Heart right ventricle (tissue), 16 donors: ENCODE data around the gene GOSR2. TPM values are rescaled to one million over a fixed set of nuclear protein-coding genes. Genes with fewer than 3 reads are reported as not detected.

Source experiments
- ATAC-seq, 8 donors: fragments of 200-7000 bp; cut with Tn5 transposase; one replicate each; pipeline ENCODE4 v1.9.1; 2020; ENCODE audit warnings: mild to moderate bottlenecking in 8 of 8, moderate library complexity in 8 of 8, moderate number of reproducible peaks in 1 of 8
- DNase-seq, 2 donors: peaks; one replicate each; pipeline ENCODE4 v3.0.0-alpha.2; 2020
- H3K27ac ChIP-seq, 10 donors: fragments of 200-600 bp; sonication (generic) in 2 of 10; one replicate each; pipeline versions ENCODE4 v1.5.0 to v1.8.0; 2020 to 2022; ENCODE audit warnings: mild to moderate bottlenecking in 3 of 10
- H3K27me3 ChIP-seq, 7 donors: fragments of 200-600 bp; one replicate each; pipeline ENCODE4 v1.8.0; 2021 to 2022; ENCODE audit warnings: mild to moderate bottlenecking in 2 of 7
- H3K36me3 ChIP-seq, 9 donors: fragments of 200-600 bp; sonication (generic) in 1 of 9; one replicate each; pipeline versions ENCODE4 v1.5.0 to v1.8.0; 2020 to 2022; ENCODE audit warnings: mild to moderate bottlenecking in 2 of 9
- H3K4me1 ChIP-seq, 9 donors: fragments of 200-600 bp; sonication (generic) in 1 of 9; one replicate each; pipeline versions ENCODE4 v1.5.0 to v1.8.0; 2020 to 2022; ENCODE audit warnings: mild to moderate bottlenecking in 4 of 9
- H3K4me3 ChIP-seq, 10 donors: fragments of 200-600 bp; sonication (generic) in 2 of 10; one replicate each; pipeline versions ENCODE4 v1.5.0 to v1.8.0; 2020 to 2022; ENCODE audit warnings: mild to moderate bottlenecking in 7 of 10, moderate library complexity in 2 of 10
- H3K9me3 ChIP-seq, 11 donors: fragments of 200-600 bp in 10 of 11; sonication (generic) in 2 of 11; one replicate each; pipeline versions ENCODE4 v1.5.0 to v1.8.0; 2013 to 2022; ENCODE audit warnings: mild to moderate bottlenecking in 2 of 11, control low read depth in 1 of 11, moderate library complexity in 1 of 11
- CTCF ChIP-seq, 9 donors: fragments of 200-600 bp; sonication (generic) in 2 of 9; IDR thresholded peaks; one replicate each; pipeline versions ENCODE4 v1.5.0 to v1.8.0; 2021 to 2022; ENCODE audit warnings: antibody characterized with exemption in 9 of 9, mild to moderate bottlenecking in 5 of 9, moderate library complexity in 1 of 9
- WGBS, 2 donors: extraction: QIAGEN DNeasy Blood & Tissue Kit; methylation state at CpG; one replicate each; pipeline ENCODE4 v1.1.7; 2013; ENCODE audit warnings: inconsistent platforms in 1 of 2; 5-methylcytosine and 5-hydroxymethylcytosine counted together
- intact Hi-C, 10 donors: fragments of 100-400 bp; cut with DNase I; formaldehyde crosslinking; loops; one replicate each; pipeline versions ENCODE4 v1.11.1 to v1.14.2; 2022
- polyA plus RNA-seq, 2 donors: library from polyadenylated mRNA; stranded (reverse); fragments of 200-250 nt; gene quantifications; one replicate each; pipeline ENCODE4 v1.2.3, GENCODE V29; 2013
- total RNA-seq, 10 donors: library from RNA; stranded (reverse); fragmentation: NEBNext Ultra II Directional in 3 of 10; extraction: Animal tissue kit (Norgen Biotek cat#: 25700) in 3 of 10; gene quantifications; one replicate each; pipeline versions ENCODE4 v1.2.1 to v1.2.4, GENCODE V29; 2021 to 2023
- donor health status: Arrhythmogenic right ventricular cardiomyopathy.
- donor health status: ischemic (EF 13 %, LVEDD 7.1; RV severe dilation, severe dysfunction).
- donor health status: healthy with polysubstance abuse.
- donor health status: DM: no; HTN: yes; CAD: no.
- donor health status: DM: no; HTN: no; CAD: no.
- donor health status: ischemic (EF 25% LVEDD 6.9; RV normal size, moderate dysfunction).
- donor health status: ischemic (EF 25% LVEDD 5.7; RV mildly dilated, moderate dysfunction).
- donor health status: healthy.
- donor health status: DM: yes; HTN: yes; CAD: no.
- donor health status: Ischemic cardiomyopathy.
- donor health status: ischemic (EF 35%, LVEDD 5.7; RV mildly dilated, moderate dysfunction).
- donor health status: nonischemic (EF 11% LVEDD 7.7; RV severe dilation, severe dysfunction).
- donor health status: DM: yes; HTN: yes; CAD: no.
- donor health status: PGD.
- donor health status: ischemic (EF 29% LVEDD 5.4; RV normal size, mild dysfunction).
- donor health status: nonischemic (EF 23%, LVEDD 6.1; RV moderate dilation, normal function).

GOSR2 gene
- total and polyA plus RNA-seq, 12 donors: 20.3 to 47.3 (median 40.0) TPM

- H3K4me1 ChIP-seq: peaks cover 0 to 4% (median 0%) of the 10 kb centered on the region in 9 donors
- intact Hi-C loops: no loop called here
- H3K36me3 ChIP-seq: peaks cover 0 to 7% (median 0%) of the 10 kb centered on the region in 9 donors
- ATAC-seq (no peak), DNase-seq (no peak)
- no peak overlapping the region for H3K4me3 ChIP-seq
- H3K9me3 ChIP-seq: no peaks in the 10 kb centered on the region
- WGBS, 2 donors: 11 to 20% methylated on average over 1 of the region's 1 CpG
- H3K27ac ChIP-seq: no peak overlapping the region
- H3K27me3 ChIP-seq: peaks cover 0 to 8% (median 0%) of the 10 kb centered on the region in 7 donors
- TF ChIP-seq CTCF (IDR thresholded peaks at IDR 0.05): no peak
Measured at GRCh38 chr17:46962374-46962790, 39.4 kb downstream of the GOSR2 start.

DNA sequence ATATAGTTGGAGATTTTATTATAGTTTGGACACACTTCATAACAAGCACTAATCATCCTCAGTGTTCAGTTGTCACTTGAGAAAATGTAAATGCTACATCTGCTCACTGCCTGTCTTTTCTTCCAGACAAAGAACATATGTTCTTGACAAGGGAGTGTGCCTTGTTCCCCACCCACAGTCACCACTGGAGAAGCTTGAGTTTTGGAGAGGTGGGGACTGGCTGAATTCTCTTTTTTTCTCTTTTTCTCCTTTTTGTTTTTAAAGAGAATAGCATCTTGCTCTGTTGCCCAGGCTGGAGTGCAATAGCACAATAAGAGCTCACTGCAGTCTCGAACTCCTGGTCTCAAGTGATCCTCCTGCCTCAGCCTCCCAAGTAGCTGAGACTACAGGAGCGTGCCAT lies 40.6 kb downstream of the GOSR2 start:
- Histone ChIP-seq H3K36me3 (peaks cover 0 to 7% (median 0%) of the 10 kb centered on the region in 9 donors), H3K27me3 (no peaks in the 10 kb centered on the region), H3K4me3 (no peak overlapping the region), H3K4me1 (peaks cover 0 to 4% (median 0%) of the 10 kb centered on the region in 9 donors), H3K9me3 (no peaks in the 10 kb centered on the region), H3K27ac (no peak overlapping the region)
- intact Hi-C loops: no loop called here
- ATAC-seq: no peak
- TF ChIP-seq CTCF (IDR thresholded peaks at IDR 0.05): no peak
- no peak for DNase-seq
- WGBS, 2 donors: 85 to 87% methylated on average over 2 of the region's 2 CpGs

GRCh38 chr17:46964315-46965265 lies 41.6 kb downstream of the GOSR2 start:
- no peak for TF ChIP-seq CTCF (IDR thresholded peaks at IDR 0.05)
- DNase-seq: no peak
- Histone ChIP-seq H3K4me1 (peaks cover 0 to 4% (median 0%) of the 10 kb centered on the region in 9 donors), H3K36me3 (peaks cover 0 to 7% (median 0%) of the 10 kb centered on the region in 9 donors), H3K27me3 (no peaks in the 10 kb centered on the region), H3K4me3 (no peak overlapping the region), H3K27ac (no peak overlapping the region), H3K9me3 (no peaks in the 10 kb centered on the region)
- intact Hi-C loops: no loop called here
- no peak for ATAC-seq
- 74 to 78% methylated on average over 9 of the region's 9 CpGs for WGBS, 2 donors

DNA sequence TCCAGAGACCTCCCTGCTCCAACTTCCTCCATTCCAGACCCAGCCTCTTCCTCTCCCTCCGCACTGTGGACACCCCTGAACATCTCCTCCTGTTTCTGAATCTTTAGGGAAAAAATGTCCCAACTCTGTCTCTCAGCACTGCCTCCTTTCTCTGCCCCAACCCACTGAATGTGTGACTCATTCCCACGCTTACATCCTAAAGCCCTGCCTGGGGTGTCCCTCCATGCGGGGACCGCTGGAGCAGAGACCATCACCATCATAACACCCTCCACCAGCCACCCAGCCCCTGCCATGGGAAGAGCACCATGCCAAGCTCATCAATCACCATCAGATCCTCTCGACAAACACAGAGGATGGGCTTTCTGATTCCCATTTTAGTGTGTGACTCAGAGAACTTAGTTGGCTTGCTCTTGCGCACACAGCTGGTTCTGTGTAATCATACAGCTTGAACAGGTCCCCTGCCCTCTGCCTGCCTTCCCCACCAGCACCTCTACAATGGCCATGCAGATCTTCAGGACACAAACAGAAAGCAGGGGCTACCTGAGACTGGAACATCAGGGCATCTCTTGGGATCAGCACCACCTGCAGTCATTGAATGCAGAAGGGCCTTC lies 45.4 kb downstream of the GOSR2 start:
- intact Hi-C loops: no loop called here
- Histone ChIP-seq H3K4me1 (peaks cover 0 to 8% (median 0%) of the 10 kb centered on the region in 9 donors), H3K9me3 (no peaks in the 10 kb centered on the region), H3K27ac (no peak overlapping the region), H3K27me3 (no peaks in the 10 kb centered on the region), H3K36me3 (peaks cover 0 to 7% (median 0%) of the 10 kb centered on the region in 9 donors), H3K4me3 (no peak overlapping the region)
- ATAC-seq: no peak
- no peak for TF ChIP-seq CTCF (IDR thresholded peaks at IDR 0.05)
- no peak for DNase-seq
- 91 to 92% methylated on average over 6 of the region's 6 CpGs for WGBS, 2 donors
